Measurements from ENCODE around the gene MBD2.
A peak's percentile ranks its signal among the peaks of the same experiment; 100 is the strongest.
"Not testable (repeated sequence)": the region's sequence is repeated elsewhere in the genome, so short reads cannot be mapped to it uniquely, and the experiment has no call there.

MBD2 gene, protein sequence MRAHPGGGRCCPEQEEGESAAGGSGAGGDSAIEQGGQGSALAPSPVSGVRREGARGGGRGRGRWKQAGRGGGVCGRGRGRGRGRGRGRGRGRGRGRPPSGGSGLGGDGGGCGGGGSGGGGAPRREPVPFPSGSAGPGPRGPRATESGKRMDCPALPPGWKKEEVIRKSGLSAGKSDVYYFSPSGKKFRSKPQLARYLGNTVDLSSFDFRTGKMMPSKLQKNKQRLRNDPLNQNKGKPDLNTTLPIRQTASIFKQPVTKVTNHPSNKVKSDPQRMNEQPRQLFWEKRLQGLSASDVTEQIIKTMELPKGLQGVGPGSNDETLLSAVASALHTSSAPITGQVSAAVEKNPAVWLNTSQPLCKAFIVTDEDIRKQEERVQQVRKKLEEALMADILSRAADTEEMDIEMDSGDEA

DNA sequence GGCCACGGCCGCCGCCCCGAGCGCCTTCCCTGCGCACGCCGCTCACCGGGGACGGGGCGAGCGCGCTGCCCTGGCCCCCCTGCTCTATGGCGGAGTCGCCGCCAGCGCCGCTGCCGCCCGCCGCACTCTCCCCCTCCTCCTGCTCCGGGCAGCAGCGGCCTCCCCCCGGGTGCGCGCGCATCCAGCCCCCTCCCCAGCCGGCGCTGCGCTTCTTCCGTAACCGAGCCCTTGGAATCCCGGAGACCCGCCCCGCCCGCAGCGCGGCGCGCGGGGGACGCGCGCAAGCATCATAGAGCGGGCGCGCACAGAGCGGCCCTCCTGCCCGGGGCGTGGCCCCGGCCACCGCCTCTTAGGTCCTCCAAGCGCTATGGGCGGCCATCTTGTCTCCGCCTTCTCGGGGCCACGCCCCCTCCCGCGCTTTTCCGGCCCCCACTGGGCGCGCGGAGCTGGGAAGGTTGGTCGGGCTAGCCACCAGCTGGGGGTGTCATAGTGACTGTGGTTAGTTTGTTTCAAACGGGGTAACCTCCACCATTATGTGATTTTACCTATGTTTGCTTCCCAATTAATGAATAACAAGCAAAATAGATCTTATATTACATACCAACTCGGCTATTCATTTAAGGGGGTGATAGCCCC lies at the start of gene MBD2:
TSS of gene MBD2 (minus strand) at position 291 of the 636 bp plus-strand sequence. CDS start at position 181, 110 bp downstream.
- DNase-seq (ENCODE audit: low spot score) = peak; percentile 95

DNA sequence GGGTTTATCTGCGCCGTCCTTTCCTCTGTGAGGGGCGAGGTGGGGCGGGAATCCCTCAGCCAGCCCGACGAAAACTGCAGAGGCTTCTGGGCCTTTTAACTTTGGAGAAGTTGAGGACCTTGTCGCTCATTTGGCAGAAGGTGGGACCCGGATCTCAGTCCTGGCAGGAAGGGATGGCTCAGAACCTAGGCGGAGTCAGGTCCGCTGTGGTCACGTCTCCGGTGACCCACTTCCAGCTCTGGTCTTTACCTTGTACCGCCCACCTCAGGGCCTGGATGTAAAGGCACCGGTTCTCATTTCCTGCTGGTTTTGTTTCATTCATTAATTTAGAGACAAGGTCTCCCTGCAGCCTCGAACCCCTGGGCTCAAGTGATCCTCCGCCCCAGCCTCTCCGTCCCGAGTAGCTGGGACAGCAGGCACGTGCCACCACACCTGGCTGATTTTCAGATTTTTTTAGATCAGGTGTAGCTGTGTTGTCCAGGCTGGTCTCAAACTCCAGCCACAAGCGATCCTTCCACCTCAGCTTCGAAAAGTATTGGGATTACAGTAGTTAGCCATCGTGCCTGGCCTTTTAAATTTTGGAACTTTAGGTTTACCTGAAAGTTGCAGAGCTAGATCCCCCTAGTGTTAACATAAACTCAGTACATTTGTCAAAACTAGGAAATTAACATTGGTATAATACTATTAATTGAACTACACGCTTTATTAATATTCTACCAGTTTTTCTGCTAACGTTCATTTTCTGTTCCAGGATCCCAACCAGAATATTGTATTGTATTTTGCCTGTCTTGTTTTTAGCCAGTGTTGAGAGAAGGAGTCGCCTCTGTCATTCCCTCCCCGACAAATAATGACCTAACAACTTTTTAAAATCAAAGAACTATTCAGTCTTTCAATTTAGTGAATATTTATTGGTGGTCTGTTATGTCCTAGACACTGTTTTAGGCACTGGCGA lies 45.7 kb upstream of the MBD2 start:
- DNase-seq (ENCODE audit: low spot score) = peak; percentile 45

- DNase-seq (ENCODE audit: low spot score) = no peak
These were observed 44.3 kb upstream of the MBD2 start for GRCh38 chr18:54268751-54269150.

GRCh38 chr18:54267701-54268100 lies 43.2 kb upstream of the MBD2 start:
- DNase-seq (ENCODE audit: low spot score) = peak; percentile 25

GRCh38 chr18:54263904-54264336 lies 39.5 kb upstream of the MBD2 start:
- no peak for DNase-seq (ENCODE audit: low spot score)

GRCh38 chr18:54261894-54262293 lies 37.4 kb upstream of the MBD2 start:
- peak; percentile 55 for DNase-seq (ENCODE audit: low spot score)

DNA sequence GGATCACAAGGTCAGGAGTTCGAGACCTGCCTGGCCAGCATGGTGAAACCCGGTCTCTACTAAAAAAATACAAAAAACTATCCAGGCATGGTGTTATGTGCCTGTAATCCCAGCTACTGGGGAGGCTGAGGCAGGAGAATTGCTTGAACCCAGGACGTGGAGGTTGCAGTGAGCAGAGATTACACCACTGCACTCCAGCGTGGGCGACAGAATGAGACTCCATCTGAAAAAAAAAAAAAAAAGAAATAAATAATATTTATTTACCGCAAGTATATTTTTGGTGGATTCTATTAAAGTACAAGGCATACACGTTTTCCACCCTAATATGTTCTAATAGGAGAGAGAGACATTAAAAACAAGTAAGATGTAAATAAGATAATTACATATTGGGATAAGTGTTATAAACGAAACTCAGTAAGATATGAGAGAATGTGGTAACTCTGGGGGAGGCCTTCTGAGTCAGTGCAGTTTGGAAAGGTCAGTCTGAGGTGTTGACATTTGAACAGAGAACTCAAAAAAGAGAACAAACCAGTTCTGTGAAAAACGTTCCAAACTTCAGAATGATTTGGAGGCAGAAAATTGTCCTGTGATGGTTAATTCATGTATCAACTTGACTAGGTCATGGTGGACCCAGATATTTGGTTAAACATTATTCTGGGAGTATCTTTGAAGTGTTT lies 36.1 kb upstream of the MBD2 start:
- DNase-seq (ENCODE audit: low spot score) = no peak

DNA sequence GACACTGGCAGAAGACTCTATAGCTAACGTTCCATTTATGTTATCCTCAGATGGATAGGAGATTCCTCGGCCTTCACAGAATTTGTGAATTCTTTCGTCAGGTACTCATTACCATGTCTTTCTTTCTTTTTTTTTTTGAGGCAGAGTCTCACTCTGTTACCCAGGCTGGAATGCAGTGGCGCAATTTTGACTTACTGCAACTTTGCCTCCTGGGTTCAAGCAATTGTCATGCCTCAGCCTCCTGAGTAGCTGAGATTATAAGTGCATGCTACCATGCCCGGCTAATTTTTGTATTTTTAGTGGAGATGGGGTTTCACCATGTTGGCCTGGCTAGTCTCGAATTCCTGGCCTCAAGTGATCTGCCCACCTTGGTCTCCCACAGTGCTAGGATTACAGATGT lies 33.3 kb upstream of the MBD2 start:
- DNase-seq (ENCODE audit: low spot score) = not testable (repeated sequence)

DNA sequence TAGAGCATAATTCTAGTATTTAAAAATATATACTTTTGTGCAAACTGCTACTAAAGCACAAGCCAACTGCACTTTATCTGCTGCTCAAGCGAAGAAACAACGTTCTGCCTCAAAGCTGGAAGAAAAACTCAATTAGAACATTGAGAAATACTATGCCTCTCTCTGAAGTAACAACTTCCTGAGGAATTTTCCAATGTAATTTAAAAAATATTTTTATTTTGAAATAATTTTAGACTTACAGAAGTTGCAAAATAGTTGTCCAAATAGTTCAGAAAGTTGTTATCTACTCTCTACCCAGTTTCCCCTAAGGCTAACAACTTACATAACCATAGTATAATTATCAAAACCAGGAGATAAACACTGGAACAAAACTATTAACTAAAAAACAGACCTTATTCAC lies 32.5 kb upstream of the MBD2 start:
- no peak for DNase-seq (ENCODE audit: low spot score)

GRCh38 chr18:54255141-54255540 lies 30.7 kb upstream of the MBD2 start:
- no peak for DNase-seq (ENCODE audit: low spot score)

DNA sequence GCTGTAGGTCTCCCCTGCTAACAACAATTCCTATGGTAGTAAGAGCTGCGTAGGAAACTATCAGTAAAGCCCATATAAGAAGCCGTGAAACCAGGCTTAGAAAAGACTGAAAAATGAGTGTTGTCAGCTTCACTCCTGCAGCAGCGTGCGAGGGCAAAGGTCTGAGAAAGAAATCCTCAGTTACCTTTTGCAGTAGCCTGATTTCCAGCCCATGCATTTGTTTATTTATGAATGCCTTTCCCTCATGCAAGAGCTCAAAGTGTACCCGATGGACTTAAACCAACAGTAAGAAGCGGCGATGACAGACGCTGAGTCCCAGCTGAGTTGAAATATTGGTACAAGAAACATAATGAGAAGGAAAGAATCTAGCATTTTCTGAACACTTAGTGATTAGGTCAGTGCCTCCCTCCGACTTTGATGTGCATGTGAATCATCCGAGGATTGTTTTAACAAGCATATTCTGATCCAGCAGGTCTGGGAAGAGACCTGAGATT lies 29.8 kb upstream of the MBD2 start:
- no peak for DNase-seq (ENCODE audit: low spot score)

DNA sequence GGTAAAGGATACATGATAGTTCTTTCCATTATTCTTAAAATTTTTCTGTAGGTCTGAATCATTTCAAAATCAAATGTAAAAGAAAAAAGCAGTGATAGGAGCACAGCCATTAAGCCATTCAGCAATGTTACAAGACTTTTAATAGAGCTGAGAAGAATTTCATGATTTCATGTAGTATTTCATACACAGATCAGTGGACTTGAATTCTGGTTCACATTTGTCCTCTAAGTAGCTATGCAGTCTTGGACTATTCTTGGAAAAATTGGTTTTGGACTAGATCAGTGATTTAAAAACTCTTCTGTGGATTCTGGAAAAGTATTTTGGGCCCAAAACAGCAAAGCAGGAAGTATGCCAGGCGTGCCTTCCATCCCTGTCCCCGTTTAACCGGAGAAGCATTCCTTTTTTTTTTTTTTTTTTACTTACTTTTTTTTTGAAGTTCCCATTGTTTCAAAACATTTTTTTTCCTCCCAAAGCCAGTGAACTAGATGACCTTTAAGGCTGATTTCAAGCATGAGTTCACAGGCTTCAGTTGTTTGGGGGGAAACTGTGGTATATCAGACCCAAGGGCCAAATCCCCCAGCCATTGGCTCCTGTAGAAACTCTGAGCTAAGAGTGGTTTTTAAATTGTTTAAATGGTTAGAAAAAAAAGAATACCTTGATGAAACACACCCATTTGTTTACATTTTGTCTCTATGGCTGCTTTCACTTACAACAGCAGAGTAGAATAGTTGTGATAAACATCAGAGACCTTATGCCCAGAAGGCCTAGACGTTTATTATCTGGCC lies 27.3 kb upstream of the MBD2 start:
- DNase-seq (ENCODE audit: low spot score) = no peak

DNA sequence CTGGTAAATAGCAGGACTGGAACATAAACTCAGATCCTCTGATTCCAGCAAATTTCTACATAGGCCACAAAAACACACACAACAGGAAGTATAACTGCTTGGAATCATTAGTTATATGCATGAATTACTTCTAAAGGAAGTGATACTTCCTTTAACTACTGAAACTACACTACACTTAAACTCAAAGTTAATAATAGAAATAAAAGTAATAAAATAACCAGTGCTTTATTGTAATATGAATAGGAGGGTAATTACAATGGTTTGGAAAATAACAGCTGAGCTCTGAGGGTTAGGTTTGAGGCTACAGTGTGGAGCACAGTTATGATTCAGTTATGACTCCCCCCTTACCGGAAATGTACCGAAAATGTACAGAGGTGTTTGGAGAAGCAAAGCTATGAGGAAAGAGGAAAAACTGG lies 26.4 kb upstream of the MBD2 start:
- DNase-seq (ENCODE audit: low spot score) = no peak

DNA sequence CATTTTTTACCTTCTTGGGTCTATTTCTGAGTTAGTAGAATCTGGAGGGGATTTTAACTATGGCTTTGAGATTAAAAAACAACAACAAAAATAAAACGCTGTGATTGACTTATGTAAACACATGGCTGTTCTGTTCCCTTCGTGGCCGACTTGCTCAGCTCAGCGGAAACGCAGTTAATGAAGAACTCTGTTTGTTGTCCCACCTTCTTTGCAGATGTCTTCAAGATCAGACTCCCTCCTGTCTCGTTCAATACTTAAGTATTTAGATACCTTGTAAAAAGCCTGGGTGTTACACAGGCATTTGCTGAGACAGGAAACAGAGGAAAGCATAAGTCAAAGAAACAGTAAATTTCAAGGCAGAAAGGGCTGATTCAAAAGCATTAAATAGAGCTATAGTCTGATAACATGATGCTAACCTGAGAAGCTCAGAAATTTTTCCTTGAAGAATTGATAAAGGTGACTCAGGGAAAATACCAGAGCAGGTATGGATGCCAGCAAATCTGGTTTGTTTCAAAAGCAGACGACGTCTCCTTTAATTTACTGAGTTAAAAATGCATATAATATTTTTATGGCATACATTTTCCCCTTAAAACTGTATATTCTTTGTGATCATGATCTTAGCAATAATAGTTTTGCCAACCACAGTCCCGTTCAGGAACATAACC lies 23.2 kb upstream of the MBD2 start:
- DNase-seq (ENCODE audit: low spot score) = no peak

GRCh38 chr18:54242327-54242726 lies 17.9 kb upstream of the MBD2 start:
- no peak for DNase-seq (ENCODE audit: low spot score)

DNA sequence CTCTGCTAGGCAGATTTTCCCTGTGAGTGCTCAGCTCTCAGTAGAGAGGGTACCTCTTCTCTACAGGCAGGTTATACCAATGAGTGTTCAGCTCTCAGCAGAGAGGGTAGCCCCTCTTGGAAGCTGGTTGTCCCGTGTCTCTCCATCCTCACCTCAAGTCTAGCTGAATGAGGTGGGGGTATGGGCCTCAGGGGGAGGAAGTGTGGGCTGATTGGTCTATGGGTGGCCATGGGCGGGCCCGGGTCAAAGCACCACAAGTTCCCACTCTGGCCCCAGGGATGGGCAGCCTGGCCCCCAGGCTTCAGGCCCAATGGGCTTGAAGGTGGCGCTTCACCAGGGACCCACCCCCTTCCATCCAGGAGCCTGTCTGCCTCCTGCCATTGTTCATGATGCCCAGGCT lies 17.0 kb upstream of the MBD2 start:
- no peak for DNase-seq (ENCODE audit: low spot score)

DNA sequence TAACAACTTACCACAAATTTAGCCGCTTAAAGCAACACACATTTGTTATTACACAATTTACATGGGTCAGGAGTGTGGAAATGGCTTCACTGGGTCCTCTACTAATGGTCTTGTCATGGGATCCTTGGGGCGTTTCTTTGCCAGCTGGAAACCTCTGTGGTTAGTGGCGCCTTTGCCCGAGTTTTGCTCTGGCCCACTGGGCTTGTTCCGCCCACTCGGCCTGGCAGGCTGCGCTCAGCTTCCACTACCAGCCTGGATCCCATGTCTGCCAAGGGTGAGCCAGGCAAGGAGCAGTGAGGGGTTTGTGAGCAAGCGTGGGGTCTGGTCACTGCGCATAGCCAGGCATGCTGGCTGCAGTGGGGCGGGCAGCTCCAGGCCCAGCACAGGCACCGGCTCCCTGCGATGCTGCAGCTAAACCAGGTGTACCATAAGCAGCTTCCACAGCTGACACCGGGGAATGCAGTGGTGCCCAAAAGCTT lies 16.2 kb upstream of the MBD2 start:
- peak; percentile 22 for DNase-seq (ENCODE audit: low spot score)

- DNase-seq (ENCODE audit: low spot score) = no peak
These were observed 15.1 kb upstream of the MBD2 start for GRCh38 chr18:54239601-54240000.

- DNase-seq (ENCODE audit: low spot score) = no peak
These were observed 14.6 kb upstream of the MBD2 start for GRCh38 chr18:54239091-54239490.
